ENCODE results near the gene ZNF605. TPM values are rescaled to one million over a fixed set of nuclear protein-coding genes. Genes with fewer than 3 reads are reported as not detected.
"Not testable (repeated sequence)": the region's sequence is repeated elsewhere in the genome, so short reads cannot be mapped to it uniquely, and the experiment has no call there.

ZNF605 gene
- total RNA-seq, 1 donor from 2014 or later = 7.3 TPM

GRCh38 chr12:132874620-132875019 is 81.5 kb downstream of the ZNF605 start:
- H3K36me3 Mint-ChIP-seq (ENCODE audit: low read depth) = peaks cover 48% of the 10 kb centered on the region
- DNase-seq (ENCODE audit: low spot score); H3K4me3 Mint-ChIP-seq (ENCODE audit: low read depth); intact Hi-C loops (cut with micrococcal nuclease); H3K27ac Mint-ChIP-seq; H3K27me3 Mint-ChIP-seq (ENCODE audit: low read depth); H3K9me3 Mint-ChIP-seq: not testable (repeated sequence)
- H3K4me1 Mint-ChIP-seq (ENCODE audit: low read depth) = peaks cover 13% of the 10 kb centered on the region

- H3K36me3 Mint-ChIP-seq (ENCODE audit: low read depth) = peaks cover 49% of the 10 kb centered on the region
- H3K27me3 Mint-ChIP-seq (ENCODE audit: low read depth) = no peaks in the 10 kb centered on the region
- no peak for DNase-seq (ENCODE audit: low spot score)
- peaks cover 13% of the 10 kb centered on the region for H3K4me1 Mint-ChIP-seq (ENCODE audit: low read depth)
- H3K9me3 Mint-ChIP-seq = no peaks in the 10 kb centered on the region
- intact Hi-C loops (cut with micrococcal nuclease) = no loop called here
- H3K4me3 Mint-ChIP-seq (ENCODE audit: low read depth) = no peak overlapping the region
- H3K27ac Mint-ChIP-seq = no peak overlapping the region
Measured at GRCh38 chr12:132874175-132874574, 81.9 kb downstream of the ZNF605 start.

GRCh38 chr12:132873724-132874123 is 82.4 kb downstream of the ZNF605 start:
- H3K36me3 Mint-ChIP-seq (ENCODE audit: low read depth) = peaks cover 50% of the 10 kb centered on the region
- H3K27me3 Mint-ChIP-seq (ENCODE audit: low read depth) = no peaks in the 10 kb centered on the region
- peak overlapping the region; percentile 33 for H3K27ac Mint-ChIP-seq
- H3K9me3 Mint-ChIP-seq = no peaks in the 10 kb centered on the region
- no peak for DNase-seq (ENCODE audit: low spot score)
- intact Hi-C loops (cut with micrococcal nuclease) = no loop called here
- peaks cover 13% of the 10 kb centered on the region for H3K4me1 Mint-ChIP-seq (ENCODE audit: low read depth)
- no peak overlapping the region for H3K4me3 Mint-ChIP-seq (ENCODE audit: low read depth)

GRCh38 chr12:132872975-132873421 is 83.1 kb downstream of the ZNF605 start:
- peak; percentile 20 for DNase-seq (ENCODE audit: low spot score)
- Mint-ChIP-seq H3K27me3 (ENCODE audit: low read depth) (no peaks in the 10 kb centered on the region), H3K27ac (peak overlapping the region; percentile 50), H3K36me3 (ENCODE audit: low read depth) (peaks cover 53% of the 10 kb centered on the region), H3K4me3 (ENCODE audit: low read depth) (no peak overlapping the region), H3K4me1 (ENCODE audit: low read depth) (peaks cover 13% of the 10 kb centered on the region), H3K9me3 (no peaks in the 10 kb centered on the region)
- intact Hi-C loops (cut with micrococcal nuclease) = no loop called here

- Mint-ChIP-seq H3K27me3 (ENCODE audit: low read depth) (no peaks in the 10 kb centered on the region), H3K27ac (peak overlapping the region; percentile 50), H3K9me3 (no peaks in the 10 kb centered on the region), H3K4me1 (ENCODE audit: low read depth) (peaks cover 18% of the 10 kb centered on the region), H3K4me3 (ENCODE audit: low read depth) (no peak overlapping the region), H3K36me3 (ENCODE audit: low read depth) (peaks cover 53% of the 10 kb centered on the region)
- no peak for DNase-seq (ENCODE audit: low spot score)
- intact Hi-C loops (cut with micrococcal nuclease) = no loop called here
Measured at GRCh38 chr12:132872073-132872855, 83.8 kb downstream of the ZNF605 start.

GRCh38 chr12:132869551-132869950 is 86.6 kb downstream of the ZNF605 start:
- Mint-ChIP-seq H3K36me3 (ENCODE audit: low read depth) (peaks cover 57% of the 10 kb centered on the region), H3K27ac (no peak overlapping the region), H3K4me1 (ENCODE audit: low read depth) (peaks cover 28% of the 10 kb centered on the region), H3K4me3 (ENCODE audit: low read depth) (no peak overlapping the region), H3K9me3 (no peaks in the 10 kb centered on the region), H3K27me3 (ENCODE audit: low read depth) (no peaks in the 10 kb centered on the region)
- intact Hi-C loops (cut with micrococcal nuclease) = no loop called here
- DNase-seq (ENCODE audit: low spot score) = no peak

Other genes starting within 250 kb of the ZNF605 start
- 78.6 and 80.7 TPM in 2 replicates for gene PGAM5, start 245.5 kb downstream of the ZNF605 start, total RNA-seq
- gene ANKLE2, start 194.5 kb downstream of the ZNF605 start, total RNA-seq = 143 and 152 TPM in 2 replicates
- 64.5 and 66.2 TPM in 2 replicates for gene GOLGA3, start 127.4 kb downstream of the ZNF605 start, total RNA-seq
- gene CHFR, start 68.7 kb downstream of the ZNF605 start, total RNA-seq = 55.0 and 59.9 TPM in 2 replicates
- gene ZNF26, start 30.1 kb upstream of the ZNF605 start, total RNA-seq = 15.2 and 17.1 TPM in 2 replicates
- 20.7 and 21.3 TPM in 2 replicates for gene ZNF84, start 81.2 kb upstream of the ZNF605 start, total RNA-seq
- 14.4 and 15.3 TPM in 2 replicates for gene ZNF140, start 124.6 kb upstream of the ZNF605 start, total RNA-seq
- 2.0 and 2.3 TPM in 2 replicates for gene ZNF891, start 174.0 kb upstream of the ZNF605 start, total RNA-seq
- gene ZNF10, start 174.3 kb upstream of the ZNF605 start, total RNA-seq = 4.9 and 6.3 TPM in 2 replicates
- gene ZNF268, start 225.2 kb upstream of the ZNF605 start, total RNA-seq = 12.7 and 17.2 TPM in 2 replicates